Activated CD4-positive, alpha-beta memory T cell treated with anti-CD3 and anti-CD28 coated beads, Interleukin-2, amount 10 ng/mL, durations not matched to agents 7 days and 5 days (primary cell): ENCODE data around the gene CCDC40. TPM values are rescaled to one million over a fixed set of nuclear protein-coding genes. Genes with fewer than 3 reads are reported as not detected.

ENCODE experiments used
- CTCF ChIA-PET: fragments of 350-600 bp; sonication (Branson Sonifier 250); formaldehyde crosslinking; loops from one replicate; lab custom pipeline; 2021; ENCODE audit warnings: antibody characterized with exemption, inconsistent platforms; lab: Charles Lee
- POLR2A ChIA-PET: fragments of 350-600 bp; sonication (Branson Sonifier 250); formaldehyde crosslinking; loops from one replicate; lab custom pipeline; 2021; ENCODE audit warnings: antibody characterized with exemption; lab: Charles Lee
- DNase-seq: peaks from one replicate; pipeline ENCODE4 v3.0.0-alpha.2; 2020
- H3K27ac Mint-ChIP-seq: one replicate; pipeline ENCODE4 v1.8.0; 2021; ENCODE audit warnings: mild to moderate bottlenecking, mixed read lengths
- H3K27me3 Mint-ChIP-seq: one replicate; pipeline ENCODE4 v1.8.0; 2021; ENCODE audit warnings: mixed read lengths
- H3K36me3 Mint-ChIP-seq: one replicate; pipeline ENCODE4 v1.8.0; 2021; ENCODE audit warnings: low read depth, mixed read lengths
- H3K4me1 Mint-ChIP-seq: one replicate; pipeline ENCODE4 v1.8.0; 2021; ENCODE audit warnings: mixed read lengths
- H3K4me3 Mint-ChIP-seq: one replicate; pipeline ENCODE4 v1.8.0; 2021; ENCODE audit warnings: mild to moderate bottlenecking, mixed read lengths
- H3K9me3 Mint-ChIP-seq: one replicate; pipeline ENCODE4 v1.8.0; 2021; ENCODE audit warnings: mixed read lengths
- total RNA-seq, 2 experiments: library from RNA; stranded (reverse); gene quantifications; one replicate each; pipeline ENCODE4 v1.2.3, GENCODE V29; 2021

Gene CCDC40
- total RNA-seq, 2 experiments from 2014 or later = not detected

DNA sequence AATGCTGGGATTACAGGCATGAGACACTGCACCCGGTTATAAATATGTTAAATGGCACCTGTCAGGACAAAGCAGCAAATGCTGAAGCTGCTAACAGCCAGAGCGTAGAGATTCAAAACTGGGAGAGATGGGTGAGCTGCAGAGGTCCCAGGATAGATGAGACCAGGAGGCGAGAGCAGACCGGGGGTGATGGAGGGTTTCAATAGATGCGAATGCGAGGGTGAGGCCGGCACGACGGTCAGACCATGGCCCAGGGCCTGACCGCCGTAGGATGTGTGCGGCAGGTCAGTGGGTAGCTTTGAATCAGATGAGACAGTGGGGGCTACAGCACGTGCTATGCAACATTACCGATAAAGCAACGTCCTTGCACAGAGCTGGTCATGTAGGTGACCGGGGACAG, 14.3 kb downstream of the CCDC40 start:
- no peak overlapping the region for H3K27ac Mint-ChIP-seq
- ChIA-PET POLR2A (no interaction called here), CTCF (no interaction called here)
- H3K36me3 Mint-ChIP-seq = no peaks in the 10 kb centered on the region
- no peaks in the 10 kb centered on the region for H3K4me1 Mint-ChIP-seq
- no peak for DNase-seq
- H3K4me3 Mint-ChIP-seq = no peak overlapping the region
- H3K27me3 Mint-ChIP-seq = peaks cover 1% of the 10 kb centered on the region
- H3K9me3 Mint-ChIP-seq = no peaks in the 10 kb centered on the region

DNA sequence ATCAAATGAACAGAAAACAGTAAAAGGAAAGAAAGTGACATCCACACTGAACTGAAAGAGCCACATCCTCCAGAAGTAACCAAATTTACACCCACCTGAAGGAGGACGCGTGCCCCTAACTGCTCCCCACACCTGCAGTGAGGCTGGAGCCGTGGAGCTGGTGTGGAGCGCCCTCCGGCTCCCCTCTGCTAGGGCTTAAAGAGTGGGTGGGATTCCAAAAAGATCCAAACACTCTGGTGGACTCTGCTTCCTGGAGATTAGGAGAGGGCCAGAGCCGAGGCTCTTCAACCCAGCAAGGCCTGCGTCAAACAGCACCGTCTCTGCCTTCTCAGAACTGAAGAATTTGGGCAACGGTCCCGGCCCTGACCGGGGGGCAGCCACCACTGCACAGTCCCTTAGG, 15.2 kb downstream of the CCDC40 start:
- CTCF ChIA-PET = no interaction called here
- Mint-ChIP-seq H3K4me3 (no peak overlapping the region), H3K36me3 (no peaks in the 10 kb centered on the region), H3K9me3 (no peaks in the 10 kb centered on the region), H3K27me3 (peaks cover 1% of the 10 kb centered on the region), H3K27ac (no peak overlapping the region), H3K4me1 (no peaks in the 10 kb centered on the region)
- DNase-seq = no peak
- POLR2A ChIA-PET = no interaction called here

DNA sequence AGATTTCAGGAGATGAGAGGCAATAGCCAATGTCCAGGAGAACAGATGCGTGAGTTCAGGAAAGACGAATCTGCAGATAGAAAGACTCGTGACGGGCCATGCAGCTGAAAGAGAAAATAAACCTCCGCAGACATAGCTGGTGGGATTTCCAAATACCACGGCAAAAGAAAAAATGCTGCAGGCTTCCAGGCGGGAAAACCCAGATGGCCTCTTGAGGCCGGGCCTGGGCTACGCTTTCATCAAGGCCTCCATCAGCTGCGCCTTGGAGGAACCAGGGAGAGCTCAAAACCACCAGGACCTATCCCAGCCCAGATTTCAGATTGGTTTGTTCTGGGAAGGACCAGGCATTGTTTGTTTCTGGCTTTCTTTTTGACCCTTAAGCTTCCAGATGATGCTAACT, 16.7 kb downstream of the CCDC40 start:
- Mint-ChIP-seq H3K4me1 (no peaks in the 10 kb centered on the region), H3K27ac (no peak overlapping the region), H3K27me3 (peaks cover 1% of the 10 kb centered on the region), H3K9me3 (no peaks in the 10 kb centered on the region), H3K4me3 (no peak overlapping the region), H3K36me3 (no peaks in the 10 kb centered on the region)
- POLR2A ChIA-PET = no interaction called here
- CTCF ChIA-PET = no interaction called here
- DNase-seq = no peak

DNA sequence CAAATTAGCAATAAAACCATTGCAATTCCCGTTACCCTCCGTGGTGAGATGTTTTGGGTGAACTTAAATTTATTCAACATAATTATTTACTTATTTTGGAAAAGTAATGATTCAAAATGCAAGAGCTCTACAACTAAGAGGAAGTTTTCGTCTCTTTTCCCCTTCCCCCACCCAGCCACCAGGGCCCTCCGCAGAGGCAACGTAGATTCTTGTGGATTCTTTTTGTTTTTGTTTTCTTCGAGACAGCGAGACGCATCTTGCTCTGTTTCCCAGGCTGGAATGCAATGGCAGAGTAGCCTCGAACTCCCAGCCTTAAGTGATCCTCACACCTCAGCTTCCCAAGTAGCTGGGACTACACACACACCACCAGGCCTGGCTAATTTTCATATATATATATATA, 19.2 kb downstream of the CCDC40 start:
- Mint-ChIP-seq H3K9me3 (no peaks in the 10 kb centered on the region), H3K27me3 (peaks cover 1% of the 10 kb centered on the region), H3K36me3 (no peaks in the 10 kb centered on the region), H3K4me3 (no peak overlapping the region), H3K27ac (no peak overlapping the region), H3K4me1 (no peaks in the 10 kb centered on the region)
- no peak for DNase-seq
- POLR2A ChIA-PET = no interaction called here
- CTCF ChIA-PET = interaction anchor here (1.2 to 1.8 kb wide), 2 partner anchors 46 to 47 kb away, joined by 3 to 7 read pairs; partner anchors contain the start of gene GAA

DNA sequence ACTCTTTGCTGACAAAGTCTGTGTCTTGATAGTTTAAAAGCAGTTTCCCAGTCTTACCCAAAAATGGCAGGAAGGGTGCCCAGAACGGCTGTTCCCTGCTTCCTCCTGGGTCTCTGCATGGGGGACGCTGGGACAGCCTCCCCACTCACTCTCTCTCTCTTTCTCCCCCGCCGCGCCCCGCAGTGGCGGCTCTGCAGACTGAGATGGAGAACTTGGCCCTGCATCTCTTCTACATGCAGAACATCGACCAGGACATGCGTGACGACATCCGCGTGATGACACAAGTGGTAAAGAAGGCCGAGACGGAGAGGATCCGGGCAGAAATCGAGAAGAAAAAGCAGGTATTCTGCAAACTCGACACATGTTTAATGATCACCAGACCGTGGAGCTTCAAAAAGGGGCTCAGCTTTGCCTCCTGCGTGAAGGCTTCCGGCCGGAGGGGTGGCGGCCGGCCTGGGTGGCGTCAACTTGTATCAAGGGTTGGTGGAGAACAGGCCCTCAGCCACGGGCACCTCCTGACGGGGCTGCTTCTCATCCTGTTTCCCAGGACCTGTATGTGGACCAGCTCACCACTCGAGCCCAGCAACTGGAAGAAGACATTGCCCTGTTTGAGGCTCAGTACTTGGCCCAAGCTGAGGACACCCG, 22.0 kb downstream of the CCDC40 start:
- ChIA-PET POLR2A (no interaction called here), CTCF (interaction anchor here (0.7 kb wide), 1 partner anchor 141 kb away, joined by 3 read pairs; no protein-coding TSS in a partner anchor)
- no peak for DNase-seq
- Mint-ChIP-seq H3K27ac (no peak overlapping the region), H3K4me1 (no peaks in the 10 kb centered on the region), H3K4me3 (no peak overlapping the region), H3K36me3 (no peaks in the 10 kb centered on the region), H3K9me3 (no peaks in the 10 kb centered on the region), H3K27me3 (no peaks in the 10 kb centered on the region)

DNA sequence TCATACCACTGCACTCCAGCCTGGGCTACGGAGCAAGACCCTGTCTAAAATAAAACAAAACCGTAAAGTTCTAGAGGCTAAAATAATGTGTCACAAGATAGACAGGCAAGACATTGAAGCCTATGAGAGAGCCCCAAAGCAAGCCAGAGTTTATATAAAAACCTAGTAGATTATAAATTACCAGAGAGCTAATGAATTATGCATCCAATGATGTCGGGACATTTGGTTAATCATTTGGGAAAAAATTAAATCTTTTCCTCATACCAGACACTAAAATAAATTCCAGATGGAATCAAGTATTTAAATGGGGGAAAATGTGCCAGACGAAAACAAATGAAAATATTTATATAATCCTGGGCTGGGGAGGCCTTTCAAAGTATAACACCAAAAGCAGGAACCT, 24.2 kb downstream of the CCDC40 start:
- DNase-seq = no peak
- Mint-ChIP-seq H3K27ac (no peak overlapping the region), H3K36me3 (no peaks in the 10 kb centered on the region), H3K4me3 (no peak overlapping the region), H3K4me1 (no peaks in the 10 kb centered on the region), H3K27me3 (no peaks in the 10 kb centered on the region), H3K9me3 (no peaks in the 10 kb centered on the region)
- CTCF ChIA-PET = no interaction called here
- POLR2A ChIA-PET = no interaction called here

DNA sequence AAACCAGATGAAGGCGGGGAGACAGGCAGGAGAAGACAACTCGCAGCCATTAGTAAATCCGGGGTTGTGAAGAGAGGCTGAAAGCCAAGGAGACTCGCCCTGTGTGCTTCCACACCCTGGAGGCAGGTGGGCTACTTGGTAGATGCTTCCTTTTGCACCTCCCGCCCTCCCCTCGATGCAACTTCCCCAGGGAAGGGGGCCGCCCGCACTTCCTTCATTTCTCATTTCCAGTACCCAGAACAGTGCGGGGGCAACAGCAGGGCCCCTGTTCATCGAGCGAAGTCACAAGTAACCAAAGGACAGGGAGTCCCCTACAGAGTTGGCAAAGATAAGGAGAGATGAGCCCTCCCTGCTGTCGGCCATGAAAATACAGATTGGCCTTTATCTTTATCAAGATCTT, 25.0 kb downstream of the CCDC40 start:
- DNase-seq = no peak
- Mint-ChIP-seq H3K9me3 (no peaks in the 10 kb centered on the region), H3K4me1 (no peaks in the 10 kb centered on the region), H3K4me3 (no peak overlapping the region), H3K27ac (no peak overlapping the region), H3K27me3 (no peaks in the 10 kb centered on the region), H3K36me3 (no peaks in the 10 kb centered on the region)
- ChIA-PET POLR2A (no interaction called here), CTCF (no interaction called here)

DNA sequence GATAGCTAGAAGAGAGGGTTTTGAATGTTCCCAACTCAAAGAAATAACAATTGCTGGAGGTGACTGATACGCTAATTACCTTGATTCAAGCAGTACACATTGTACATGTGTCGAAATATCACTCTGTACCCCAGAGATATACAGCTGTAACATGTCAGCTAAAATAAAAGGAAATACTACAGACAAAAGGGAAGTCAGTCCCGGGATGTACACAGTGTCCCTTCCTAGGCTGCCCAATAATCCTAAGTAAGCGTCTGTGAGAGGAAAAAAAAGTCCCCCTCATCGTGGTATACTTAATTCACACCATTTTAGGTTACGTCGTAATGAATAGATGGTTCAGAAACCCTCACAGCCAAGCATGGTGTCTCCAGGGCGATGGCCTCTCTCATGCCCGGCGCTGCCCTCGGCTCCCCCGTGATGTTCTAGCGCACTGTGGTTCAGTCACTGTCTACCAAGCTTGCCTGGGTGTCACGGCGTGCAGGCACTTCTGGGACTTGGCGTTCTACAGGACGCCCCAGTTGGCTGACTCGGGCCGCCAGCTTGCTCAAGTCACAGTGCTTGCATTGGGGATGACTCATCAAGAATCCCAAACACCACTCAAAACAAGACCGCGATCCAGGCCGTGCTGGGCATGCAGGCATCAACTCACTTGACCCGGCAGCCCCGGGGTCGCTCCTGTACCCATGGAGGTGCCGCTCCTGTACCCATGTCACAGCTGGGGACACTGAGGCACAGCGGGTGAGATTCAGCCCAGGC, 27.6 kb downstream of the CCDC40 start:
- H3K27ac Mint-ChIP-seq = no peak overlapping the region
- CTCF ChIA-PET = interaction anchor here (1.2 kb wide), 1 partner anchor 37 kb away, joined by 3 read pairs; the partner anchor contains the start of gene GAA
- POLR2A ChIA-PET = no interaction called here

DNA sequence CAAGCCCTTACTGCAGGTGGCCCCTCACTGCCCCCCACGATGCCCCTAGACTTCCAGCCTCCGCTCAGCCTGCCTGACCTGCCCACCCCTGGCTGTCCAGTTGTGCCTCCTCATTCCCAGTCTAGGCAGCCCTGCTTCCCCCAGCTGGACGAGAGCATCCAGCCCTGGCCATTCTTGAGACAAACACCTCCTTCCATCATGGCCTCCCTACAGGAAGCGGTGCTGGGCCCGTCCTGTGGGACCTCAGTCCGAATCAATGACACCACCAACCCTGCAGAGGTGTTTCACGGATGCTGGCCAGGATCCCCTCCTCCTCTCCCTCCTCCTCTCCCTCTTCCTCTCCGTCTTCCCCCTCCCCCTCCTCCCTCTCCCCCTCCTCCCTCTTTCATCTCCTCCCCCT, 28.3 kb downstream of the CCDC40 start:
- DNase-seq = no peak
- no peak overlapping the region for H3K4me3 Mint-ChIP-seq
- ChIA-PET CTCF (interaction anchor here (1.2 kb wide), 1 partner anchor 37 kb away, joined by 3 read pairs; the partner anchor contains the start of gene GAA), POLR2A (no interaction called here)
- H3K4me1 Mint-ChIP-seq = no peaks in the 10 kb centered on the region
- no peak overlapping the region for H3K27ac Mint-ChIP-seq
- no peaks in the 10 kb centered on the region for H3K9me3 Mint-ChIP-seq
- H3K27me3 Mint-ChIP-seq = no peaks in the 10 kb centered on the region
- H3K36me3 Mint-ChIP-seq = no peaks in the 10 kb centered on the region

More for the DNA sequence above, 27.6 kb downstream of the CCDC40 start:
- no peaks in the 10 kb centered on the region for H3K36me3 Mint-ChIP-seq
- H3K4me3 Mint-ChIP-seq = no peak overlapping the region
- no peak for DNase-seq
- no peaks in the 10 kb centered on the region for H3K9me3 Mint-ChIP-seq
- no peaks in the 10 kb centered on the region for H3K27me3 Mint-ChIP-seq
- no peaks in the 10 kb centered on the region for H3K4me1 Mint-ChIP-seq

DNA sequence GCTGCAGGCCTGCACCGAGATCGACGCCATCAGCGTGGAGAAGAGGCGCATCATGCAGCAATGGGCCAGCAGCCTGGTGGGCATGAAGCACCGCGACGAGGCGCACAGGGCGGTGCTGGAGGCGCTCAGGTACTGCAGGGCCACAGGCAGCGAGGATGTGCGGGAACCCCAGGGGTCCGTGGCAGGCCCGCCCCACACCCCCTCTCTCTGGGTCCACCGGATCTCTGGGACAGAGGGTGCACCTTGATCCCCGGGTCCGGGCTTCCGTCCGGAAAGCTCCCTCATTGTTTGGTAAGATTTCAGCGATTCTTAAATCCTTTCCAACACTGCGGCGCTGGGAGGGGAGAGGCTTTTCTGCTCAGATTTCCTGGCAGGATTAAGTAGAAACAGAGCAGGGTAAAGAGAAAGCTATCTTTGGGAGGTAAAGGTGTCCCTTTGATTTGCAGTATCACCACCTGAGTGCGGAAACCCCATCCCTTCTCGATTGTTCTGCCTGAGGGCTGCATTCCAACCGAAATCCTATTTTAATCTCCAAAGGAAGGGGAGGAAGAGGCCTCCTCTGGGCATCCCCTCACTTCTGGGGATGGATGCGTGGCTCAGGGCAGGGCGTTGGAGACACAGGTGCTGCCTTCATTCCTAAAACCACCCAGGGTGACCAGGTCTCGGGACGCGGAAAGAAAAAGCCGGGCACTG, 29.2 kb downstream of the CCDC40 start:
- H3K27ac Mint-ChIP-seq = no peak overlapping the region
- no peaks in the 10 kb centered on the region for H3K27me3 Mint-ChIP-seq
- CTCF ChIA-PET = no interaction called here
- no peaks in the 10 kb centered on the region for H3K9me3 Mint-ChIP-seq
- POLR2A ChIA-PET = interaction anchor here (0.5 kb wide), 1 partner anchor 461 kb away, joined by 3 read pairs; no protein-coding TSS in a partner anchor
- H3K4me3 Mint-ChIP-seq = no peak overlapping the region
- H3K36me3 Mint-ChIP-seq = no peaks in the 10 kb centered on the region
- no peaks in the 10 kb centered on the region for H3K4me1 Mint-ChIP-seq
- DNase-seq = no peak

DNA sequence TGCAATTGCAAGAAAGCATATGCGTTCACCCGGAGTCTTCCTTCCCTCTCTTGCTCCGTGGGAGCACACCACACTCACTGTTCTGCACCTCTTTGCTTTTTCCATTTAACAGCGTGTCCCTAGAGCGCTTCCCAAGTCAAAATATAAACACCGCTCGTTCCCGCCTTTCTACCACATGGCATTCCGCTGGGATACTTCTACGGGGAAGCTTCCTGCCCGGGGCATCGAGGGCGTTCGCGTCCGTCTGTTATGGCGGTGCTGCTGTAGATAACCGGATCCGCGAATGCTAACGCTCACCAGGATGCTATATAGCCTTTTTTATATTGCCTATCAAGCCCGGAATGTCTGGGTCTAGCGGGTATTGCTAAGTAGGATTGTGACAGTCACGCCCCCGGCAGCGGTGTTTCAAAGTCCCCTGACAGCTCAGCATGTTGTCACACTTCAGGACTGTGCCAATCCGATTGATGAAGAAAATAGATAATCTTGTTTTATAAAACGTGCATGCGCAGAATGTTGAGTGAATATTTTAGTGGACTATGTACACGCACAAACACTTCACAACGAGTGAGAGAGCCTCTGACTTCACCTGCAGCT, 31.0 kb downstream of the CCDC40 start:
- no peak for DNase-seq
- POLR2A ChIA-PET = no interaction called here
- Mint-ChIP-seq H3K9me3 (no peaks in the 10 kb centered on the region), H3K27ac (no peak overlapping the region), H3K4me1 (peaks cover 8% of the 10 kb centered on the region), H3K36me3 (no peaks in the 10 kb centered on the region), H3K27me3 (no peaks in the 10 kb centered on the region), H3K4me3 (no peak overlapping the region)
- CTCF ChIA-PET = no interaction called here

DNA sequence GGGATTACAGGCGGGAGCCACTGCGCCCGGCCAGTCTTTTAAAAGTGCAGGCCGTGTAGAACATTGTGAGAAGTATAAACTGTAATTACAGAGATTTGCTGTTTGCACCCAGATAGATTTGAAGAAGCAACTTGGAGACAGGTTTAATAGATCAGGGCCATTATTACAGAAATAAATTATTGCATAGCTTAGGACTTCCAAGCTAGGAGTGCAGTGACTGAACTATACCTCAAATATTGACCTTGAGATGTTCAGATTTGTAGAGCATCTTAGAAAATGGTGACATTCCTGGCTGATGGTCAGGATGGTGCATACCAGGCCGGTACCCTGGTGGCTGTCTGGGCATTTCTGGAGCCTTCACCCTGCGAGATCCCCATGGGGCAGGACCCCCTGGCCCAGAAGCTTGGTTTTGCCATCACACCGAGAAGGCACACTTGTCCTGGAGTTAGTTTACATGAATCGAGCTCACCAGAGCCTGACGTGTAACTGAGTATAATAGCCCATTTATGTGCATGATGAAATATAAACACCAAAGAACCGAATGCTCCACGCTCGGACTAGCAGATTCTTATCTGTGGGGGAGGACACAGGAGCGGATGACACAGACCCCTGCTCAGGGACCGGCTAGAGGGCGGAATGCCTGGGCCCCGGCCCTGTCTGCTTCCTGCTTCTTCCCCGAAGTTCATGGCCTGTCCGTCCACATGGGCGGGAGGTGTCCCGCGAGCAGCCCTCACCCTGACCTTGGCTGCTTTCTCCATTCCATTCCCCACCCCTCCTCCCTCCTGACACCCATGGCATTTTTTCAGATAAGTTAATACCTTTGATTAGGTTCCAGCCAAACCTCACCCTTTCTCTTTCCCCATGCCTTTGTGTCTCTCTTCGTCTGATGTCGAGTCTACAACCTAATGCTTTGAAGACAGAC, 32.1 kb downstream of the CCDC40 start:
- peaks cover 8% of the 10 kb centered on the region for H3K4me1 Mint-ChIP-seq
- no peaks in the 10 kb centered on the region for H3K9me3 Mint-ChIP-seq
- H3K4me3 Mint-ChIP-seq = no peak overlapping the region
- DNase-seq = no peak
- H3K27ac Mint-ChIP-seq = no peak overlapping the region
- ChIA-PET CTCF (interaction anchor here (0.5 kb wide), 1 partner anchor 61 kb away, joined by 3 read pairs; no protein-coding TSS in a partner anchor), POLR2A (no interaction called here)
- no peaks in the 10 kb centered on the region for H3K27me3 Mint-ChIP-seq
- H3K36me3 Mint-ChIP-seq = no peaks in the 10 kb centered on the region
